ENCODE data around the gene EXD2.

DNA sequence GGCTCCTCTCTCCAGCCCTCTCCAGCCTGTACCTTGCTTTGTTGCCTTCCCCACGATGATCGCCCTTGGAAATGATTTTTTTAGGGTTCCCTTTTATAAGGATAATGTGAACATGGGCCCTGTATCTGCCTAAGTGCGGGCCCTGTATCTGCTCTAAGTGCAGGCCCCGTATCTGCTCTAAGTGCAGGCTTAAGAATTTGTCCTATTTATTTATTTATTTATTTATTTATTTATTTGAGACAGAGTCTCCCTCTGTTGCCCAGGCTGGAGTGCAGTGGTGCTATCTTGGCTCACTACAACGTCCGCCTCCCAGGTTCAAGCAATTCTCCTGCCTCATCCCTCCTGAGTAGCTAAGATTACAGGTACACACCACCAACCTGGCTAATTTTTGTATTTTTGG lies 91.2 kb downstream of the EXD2 start:
- TF ChIP-seq, protein P1, sequence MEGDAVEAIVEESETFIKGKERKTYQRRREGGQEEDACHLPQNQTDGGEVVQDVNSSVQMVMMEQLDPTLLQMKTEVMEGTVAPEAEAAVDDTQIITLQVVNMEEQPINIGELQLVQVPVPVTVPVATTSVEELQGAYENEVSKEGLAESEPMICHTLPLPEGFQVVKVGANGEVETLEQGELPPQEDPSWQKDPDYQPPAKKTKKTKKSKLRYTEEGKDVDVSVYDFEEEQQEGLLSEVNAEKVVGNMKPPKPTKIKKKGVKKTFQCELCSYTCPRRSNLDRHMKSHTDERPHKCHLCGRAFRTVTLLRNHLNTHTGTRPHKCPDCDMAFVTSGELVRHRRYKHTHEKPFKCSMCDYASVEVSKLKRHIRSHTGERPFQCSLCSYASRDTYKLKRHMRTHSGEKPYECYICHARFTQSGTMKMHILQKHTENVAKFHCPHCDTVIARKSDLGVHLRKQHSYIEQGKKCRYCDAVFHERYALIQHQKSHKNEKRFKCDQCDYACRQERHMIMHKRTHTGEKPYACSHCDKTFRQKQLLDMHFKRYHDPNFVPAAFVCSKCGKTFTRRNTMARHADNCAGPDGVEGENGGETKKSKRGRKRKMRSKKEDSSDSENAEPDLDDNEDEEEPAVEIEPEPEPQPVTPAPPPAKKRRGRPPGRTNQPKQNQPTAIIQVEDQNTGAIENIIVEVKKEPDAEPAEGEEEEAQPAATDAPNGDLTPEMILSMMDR (conservative IDR thresholded peaks at IDR 0.05), result no peak
- TF ChIP-seq ZFX (IDR thresholded peaks at IDR 0.05), result no peak
